Measurements from ENCODE around the gene SSBP2.

Gene SSBP2

DNA sequence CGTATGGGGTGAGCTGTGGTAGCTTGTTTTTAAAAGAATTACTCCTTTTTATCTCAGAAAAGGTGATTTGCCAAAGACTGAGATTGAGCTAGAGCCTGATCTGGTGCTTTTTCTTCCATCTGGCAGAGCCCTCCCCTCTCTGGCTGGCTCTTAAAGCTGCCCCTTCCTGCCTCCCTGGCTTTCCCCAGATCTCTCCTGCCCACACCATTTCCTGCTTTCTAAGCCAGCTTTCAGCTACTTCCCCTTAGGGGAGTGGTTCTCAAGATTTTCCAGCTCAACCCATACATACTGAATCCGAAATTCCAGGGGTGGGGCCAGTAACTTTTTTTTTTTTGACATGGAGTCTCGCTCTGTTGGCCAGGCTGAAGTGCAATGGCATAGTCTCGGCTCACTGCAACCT lies 352.2 kb downstream of the SSBP2 start:
- no peak for DNase-seq (ENCODE audit: low read depth in 4 of 4, low spot score in 1 of 4)

DNA sequence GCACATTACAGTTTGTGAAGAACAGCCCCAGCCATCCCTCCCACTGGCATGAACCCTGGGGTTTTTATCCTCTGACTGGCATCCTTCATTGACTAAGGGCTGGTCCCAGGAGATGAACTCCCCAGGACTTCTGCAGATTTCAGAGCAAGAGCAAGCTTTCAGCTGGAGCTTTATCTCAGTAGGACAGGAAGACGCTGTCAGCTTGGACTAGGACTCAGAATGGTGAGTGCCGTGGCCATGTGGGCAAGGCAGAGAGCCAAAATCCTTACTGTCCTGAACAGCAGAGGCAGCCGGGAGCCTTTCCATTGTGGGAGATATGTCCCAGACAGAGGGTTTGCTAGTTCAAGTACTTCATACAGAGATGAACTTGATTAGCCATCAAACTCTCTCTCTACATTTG lies 353.7 kb downstream of the SSBP2 start:
- DNase-seq (ENCODE audit: low read depth in 4 of 4, low spot score in 1 of 4) = no peak

DNA sequence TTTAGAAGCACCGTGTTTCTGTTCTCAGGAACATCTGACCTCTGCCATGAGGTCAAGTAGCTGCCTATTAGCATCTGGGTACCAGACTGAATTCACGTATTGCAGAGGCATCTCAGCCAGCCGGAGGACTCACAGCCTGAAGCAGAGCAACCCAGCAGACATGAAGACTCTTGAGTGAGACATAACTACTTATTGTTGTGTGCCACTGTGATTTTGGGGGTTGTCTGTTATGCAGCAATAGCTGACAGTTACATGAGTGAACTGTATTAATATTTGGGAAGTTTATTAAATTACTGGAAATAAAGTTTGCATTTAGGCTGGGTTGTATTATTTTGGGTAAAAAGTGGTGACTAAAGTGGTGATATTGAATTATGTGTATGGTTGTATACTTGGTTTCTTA lies 355.6 kb downstream of the SSBP2 start:
- no peak for DNase-seq (ENCODE audit: low read depth in 4 of 4, low spot score in 1 of 4)

DNA sequence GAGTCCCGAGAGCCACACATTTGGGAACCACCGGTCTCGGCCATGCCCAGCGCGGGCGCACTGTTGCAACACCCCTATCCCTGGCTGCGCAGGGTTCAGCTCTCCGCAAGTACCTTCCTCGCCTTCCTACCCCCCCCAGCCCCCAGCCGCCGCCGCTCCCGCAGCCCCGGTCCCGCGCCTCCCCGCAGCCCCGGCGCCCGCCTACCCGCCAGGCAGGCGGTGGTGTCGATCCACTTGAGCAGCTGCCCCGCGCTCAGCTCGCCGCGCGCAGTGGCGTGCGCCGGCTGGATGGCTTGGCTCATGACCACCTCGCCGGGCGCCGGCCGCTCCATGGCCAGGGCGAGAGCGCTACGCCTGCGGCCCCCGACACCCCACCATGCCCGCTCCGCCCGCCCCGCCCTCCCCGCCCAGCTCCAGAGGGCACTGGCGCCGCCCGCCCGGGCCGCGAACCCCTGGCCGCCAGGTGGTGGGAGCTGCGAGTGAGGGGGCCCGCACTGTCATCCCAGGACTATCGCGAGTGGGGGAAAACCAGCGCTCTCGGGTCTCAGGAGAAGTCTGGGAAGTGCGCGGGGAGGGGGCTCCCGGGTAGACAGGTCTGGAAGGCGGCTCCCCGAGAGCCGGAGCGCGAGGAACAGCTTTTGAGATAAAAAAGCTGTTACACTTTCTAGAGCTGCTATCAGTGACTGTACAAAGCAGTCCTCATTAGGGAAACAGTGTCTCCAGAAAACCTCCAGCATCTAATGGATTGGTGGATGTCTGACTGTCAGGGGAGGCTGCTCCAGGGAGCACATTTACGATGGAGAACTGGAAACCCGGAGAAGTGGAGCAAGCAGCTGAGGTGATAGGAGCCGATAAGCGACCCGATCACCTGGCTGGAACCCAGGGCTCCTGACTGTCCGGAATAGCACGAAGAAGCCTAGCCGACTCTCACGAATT lies 356.8 kb downstream of the SSBP2 start, which contains the start of gene ACOT12:
TSS of gene ACOT12 (minus strand) at position 352 of the 936 bp plus-strand sequence. CDS start at position 332, 20 bp downstream.
- no peak for DNase-seq (ENCODE audit: low read depth in 4 of 4, low spot score in 1 of 4)

DNA sequence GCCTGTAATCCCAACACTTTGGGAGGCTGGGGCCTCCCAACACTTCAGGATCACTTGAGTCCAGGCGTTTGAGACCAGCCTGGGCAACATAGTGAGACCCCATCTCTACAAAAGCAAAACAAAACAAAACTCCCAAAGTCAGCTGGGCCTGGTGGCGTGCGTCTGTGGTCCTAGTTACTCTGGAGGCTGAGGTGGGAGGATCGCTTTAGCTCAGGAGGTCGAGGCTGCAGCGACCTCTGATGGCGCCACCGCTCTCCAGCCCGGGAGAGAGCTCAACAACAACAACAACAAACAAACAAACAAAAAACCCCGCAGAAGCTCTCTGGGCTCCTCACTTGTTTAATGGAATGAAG lies 357.5 kb downstream of the SSBP2 start:
- no peak for DNase-seq (ENCODE audit: low read depth in 4 of 4, low spot score in 1 of 4)

DNA sequence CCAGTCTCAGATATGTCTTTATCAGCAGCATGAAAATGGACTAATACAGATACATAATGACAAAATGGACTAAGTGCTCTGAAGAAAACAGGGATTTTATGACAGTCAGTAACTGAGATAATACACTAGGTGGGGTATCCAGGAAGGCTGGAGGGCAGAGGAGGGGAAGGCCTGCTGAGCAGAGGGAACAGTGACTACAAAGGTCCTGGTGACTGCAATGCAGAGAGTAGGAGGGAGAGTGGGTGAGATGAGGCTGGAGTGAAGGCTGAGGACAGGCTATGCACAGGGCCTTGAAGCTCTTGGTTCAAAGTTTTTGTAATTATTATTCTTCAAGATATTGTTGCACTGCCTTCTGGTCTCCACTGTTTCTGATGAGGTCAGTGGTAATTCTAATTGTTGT lies 361.9 kb downstream of the SSBP2 start:
- no peak for DNase-seq (ENCODE audit: low read depth in 4 of 4, low spot score in 1 of 4)

DNA sequence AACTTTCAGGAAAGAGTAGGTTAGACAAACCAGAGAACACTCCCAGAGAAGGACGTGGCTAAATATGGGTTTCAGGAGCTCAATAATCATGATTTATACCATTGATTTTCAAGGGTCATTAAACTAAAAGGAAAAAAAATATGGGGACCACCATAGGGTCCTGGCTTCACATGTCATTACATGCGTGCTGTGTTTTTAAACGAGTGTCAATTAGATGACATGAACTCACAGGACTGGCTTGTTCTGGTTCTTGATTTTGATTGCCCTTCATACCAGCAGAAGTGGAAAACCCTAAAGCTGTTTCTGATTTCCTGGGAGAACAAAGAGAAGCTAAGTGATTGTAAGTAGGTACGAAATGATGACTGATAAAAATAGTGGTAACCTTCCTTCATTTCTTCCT lies 362.7 kb downstream of the SSBP2 start:
- no peak for DNase-seq (ENCODE audit: low read depth in 4 of 4, low spot score in 1 of 4)

DNA sequence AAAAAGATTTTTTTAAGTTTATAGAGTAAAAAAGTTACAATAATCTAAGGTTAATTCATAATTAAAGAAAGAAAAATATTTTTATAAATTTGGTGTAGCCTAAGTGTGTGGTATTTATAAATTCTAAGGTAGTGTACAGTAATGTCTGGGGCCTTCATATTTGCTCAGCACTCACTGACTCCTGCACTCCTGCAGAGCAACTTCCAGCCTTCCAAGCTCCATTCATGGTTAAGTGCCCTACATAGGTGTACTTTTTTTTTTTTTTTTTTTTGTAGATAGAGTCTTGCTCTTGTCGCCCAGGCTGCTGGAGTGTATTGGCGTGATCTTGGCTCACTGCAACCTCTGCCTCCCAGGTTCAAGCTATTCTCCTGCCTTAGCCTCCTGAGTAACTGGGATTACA lies 367.0 kb downstream of the SSBP2 start:
- no peak for DNase-seq (ENCODE audit: low read depth in 4 of 4, low spot score in 1 of 4)

DNA sequence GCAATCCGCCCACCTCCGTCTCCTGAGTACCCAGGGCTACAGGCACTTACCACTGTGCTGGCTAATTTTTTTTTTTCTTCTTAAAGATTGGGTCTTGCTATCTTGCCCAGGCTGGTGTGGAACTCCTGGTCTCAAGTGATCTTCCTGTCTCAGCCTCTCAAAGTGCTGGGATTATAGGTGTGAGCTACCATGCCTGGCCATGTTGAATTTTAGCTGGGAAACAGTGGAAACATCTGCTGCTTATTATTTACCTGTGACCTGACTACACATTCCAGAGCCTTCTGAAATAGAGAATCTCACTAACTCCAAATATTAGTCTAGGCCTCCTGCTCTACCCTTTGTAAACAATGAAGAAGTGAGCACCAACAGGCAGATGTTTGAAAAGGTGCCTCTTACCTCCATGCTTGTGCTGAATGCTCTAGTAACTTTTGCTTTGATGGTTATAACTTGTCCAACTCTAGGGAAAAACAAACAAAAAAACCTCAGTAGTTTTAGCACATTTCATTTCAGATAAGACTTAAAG lies 379.5 kb downstream of the SSBP2 start:
- DNase-seq (ENCODE audit: low read depth in 4 of 4, low spot score in 1 of 4) = no peak

DNA sequence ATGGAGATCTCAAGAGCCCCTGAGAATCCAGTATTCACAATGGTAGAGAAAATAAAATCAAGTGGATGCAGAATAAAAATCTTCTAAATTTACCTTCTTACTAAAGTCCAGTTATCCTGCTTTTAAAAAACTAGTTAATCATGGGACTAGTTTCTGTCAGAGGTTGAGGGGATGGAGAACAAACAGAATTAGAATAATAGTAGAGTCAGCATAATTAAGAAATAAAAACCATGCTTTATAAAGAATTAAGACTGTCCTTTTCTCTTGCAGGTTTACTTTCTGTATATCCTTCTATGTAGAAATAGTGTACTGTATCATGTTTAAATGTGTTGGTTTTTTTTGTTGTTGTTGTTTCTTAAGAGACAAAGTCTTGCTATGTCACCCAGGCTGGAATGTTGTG lies 380.0 kb downstream of the SSBP2 start:
- no peak for DNase-seq (ENCODE audit: low read depth in 4 of 4, low spot score in 1 of 4)

DNA sequence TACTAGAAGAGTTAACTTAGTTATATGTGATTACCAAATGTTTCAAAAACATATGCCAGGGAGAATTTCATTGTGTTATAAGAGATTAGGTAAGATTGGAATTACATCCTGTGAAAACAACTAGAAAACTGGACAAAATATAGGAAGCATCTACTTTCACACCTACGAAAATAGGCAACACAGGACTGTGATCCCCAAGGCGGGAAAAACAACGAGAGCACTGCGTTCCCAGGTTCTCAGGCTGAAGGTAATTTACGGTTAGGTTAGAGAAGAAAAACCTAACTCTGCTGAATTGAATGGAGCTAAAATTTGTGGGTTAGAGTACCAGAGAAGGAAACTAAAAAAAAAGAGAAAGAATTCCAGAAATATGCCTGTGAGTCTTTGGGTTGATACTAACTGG lies 385.4 kb downstream of the SSBP2 start:
- DNase-seq (ENCODE audit: low read depth in 4 of 4, low spot score in 1 of 4) = no peak

DNA sequence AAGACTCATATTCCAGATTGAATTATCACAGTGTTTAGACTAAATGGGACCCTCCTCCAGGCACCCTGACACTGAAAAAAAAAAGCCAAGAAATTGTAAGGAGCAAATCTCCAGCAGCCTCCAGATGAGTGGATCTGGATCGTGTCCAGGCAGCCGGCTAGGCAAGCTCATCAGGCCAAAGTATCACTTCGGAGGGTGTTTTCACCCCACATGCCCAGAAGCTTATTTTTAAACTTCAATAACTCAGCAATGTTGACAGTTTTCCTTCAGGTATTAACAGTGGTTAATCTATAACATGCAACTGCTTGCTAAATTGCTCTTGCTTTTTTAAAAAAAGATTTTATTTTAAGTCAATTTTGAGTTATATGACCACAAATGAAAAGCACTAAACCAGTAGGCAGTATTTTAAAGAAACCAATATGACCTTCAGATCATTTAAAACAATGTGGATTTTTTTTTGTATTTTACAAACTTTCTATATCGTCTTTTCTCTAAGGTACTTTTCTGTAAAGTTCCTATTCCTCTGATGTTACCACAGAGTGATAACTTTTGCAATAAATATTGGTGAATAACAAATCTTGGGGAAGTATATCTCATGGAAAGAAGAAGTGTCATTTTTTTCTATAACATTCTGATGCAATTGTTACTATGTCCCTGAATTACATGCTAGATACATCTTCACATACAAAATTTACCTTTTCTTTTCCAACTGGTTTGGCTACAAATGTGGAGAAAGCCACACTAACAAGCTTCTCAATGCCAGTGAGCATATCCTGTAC lies 387.6 kb downstream of the SSBP2 start:
- DNase-seq (ENCODE audit: low read depth in 4 of 4, low spot score in 1 of 4) = no peak
